ENCODE data around the gene CIT.
"Not testable (repeated sequence)": the region's sequence is repeated elsewhere in the genome, so short reads cannot be mapped to it uniquely, and the experiment has no call there.

Gene CIT

GRCh38 chr12:119666226-119666795, 210.8 kb downstream of the CIT start:
- H3K4me3 ChIP-seq (ENCODE audit: low read length): no peak overlapping the region
- no peak for DNase-seq (ENCODE audit: low read depth)
- no peak for TF ChIP-seq CTCF (conservative IDR thresholded peaks at IDR 0.05; ENCODE audit: low read length)

DNA sequence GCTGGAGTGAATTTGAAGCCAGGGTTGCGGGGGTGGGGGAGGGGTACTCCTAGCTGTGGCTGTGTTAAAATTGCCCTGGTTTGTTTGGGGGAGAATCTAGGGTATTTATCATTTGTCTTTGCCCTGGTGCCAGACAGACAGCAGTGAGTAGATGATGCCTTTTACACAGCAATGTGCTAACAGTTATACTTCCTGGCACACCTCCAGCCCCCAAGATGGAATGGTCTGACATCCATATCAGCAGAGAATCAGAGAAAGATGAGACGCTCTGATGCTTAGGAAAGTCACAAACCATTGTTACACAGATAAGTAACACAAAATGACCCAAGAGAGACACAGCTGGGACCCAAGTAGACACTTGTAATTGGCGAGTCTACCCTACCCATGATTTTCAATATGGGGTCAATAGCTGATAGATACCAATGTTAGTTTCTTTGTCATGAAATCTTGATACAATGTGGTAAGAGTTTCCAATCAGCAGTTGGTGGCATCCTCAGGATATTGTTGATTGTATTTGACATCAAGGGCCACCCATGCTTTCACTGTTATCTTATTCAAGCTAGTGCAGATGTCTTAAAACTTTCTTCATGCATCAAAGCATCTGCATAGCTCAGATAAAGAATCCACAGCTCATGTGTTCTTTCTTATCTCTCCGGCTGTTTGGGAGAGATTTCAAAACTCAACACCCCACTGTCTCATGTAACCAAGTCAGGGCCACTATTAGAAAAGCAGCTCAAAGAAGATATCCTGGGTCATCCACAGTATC, 211.8 kb downstream of the CIT start:
- no peak for TF ChIP-seq CTCF (conservative IDR thresholded peaks at IDR 0.05; ENCODE audit: low read length)
- no peak for DNase-seq (ENCODE audit: low read depth)
- no peak overlapping the region for H3K4me3 ChIP-seq (ENCODE audit: low read length)

DNA sequence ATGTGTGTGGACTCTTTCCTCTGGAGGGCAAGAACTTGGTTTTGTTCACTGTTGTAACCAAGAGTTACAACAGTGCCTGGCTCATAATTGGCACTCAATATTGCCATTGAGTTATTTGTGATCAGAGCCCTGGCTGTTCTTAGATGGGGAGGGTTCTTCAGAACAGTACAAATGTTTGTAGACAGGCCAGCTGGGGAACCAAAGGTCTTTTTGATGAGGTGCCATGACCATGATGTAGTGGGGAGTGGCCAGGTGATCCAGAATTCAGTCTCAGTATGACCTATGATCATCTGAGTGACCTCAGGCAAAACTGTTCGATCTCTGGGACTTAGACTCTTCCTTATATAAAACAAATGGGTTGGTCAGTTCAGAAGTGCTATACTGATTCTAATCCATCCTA, 212.5 kb downstream of the CIT start:
- H3K4me3 ChIP-seq (ENCODE audit: low read length): no peak overlapping the region
- DNase-seq (ENCODE audit: low read depth): no peak
- TF ChIP-seq CTCF (conservative IDR thresholded peaks at IDR 0.05; ENCODE audit: low read length): no peak

GRCh38 chr12:119661882-119662281, 215.2 kb downstream of the CIT start:
- DNase-seq (ENCODE audit: low read depth): no peak
- no peak for TF ChIP-seq CTCF (conservative IDR thresholded peaks at IDR 0.05; ENCODE audit: low read length)
- H3K4me3 ChIP-seq (ENCODE audit: low read length): no peak overlapping the region

DNA sequence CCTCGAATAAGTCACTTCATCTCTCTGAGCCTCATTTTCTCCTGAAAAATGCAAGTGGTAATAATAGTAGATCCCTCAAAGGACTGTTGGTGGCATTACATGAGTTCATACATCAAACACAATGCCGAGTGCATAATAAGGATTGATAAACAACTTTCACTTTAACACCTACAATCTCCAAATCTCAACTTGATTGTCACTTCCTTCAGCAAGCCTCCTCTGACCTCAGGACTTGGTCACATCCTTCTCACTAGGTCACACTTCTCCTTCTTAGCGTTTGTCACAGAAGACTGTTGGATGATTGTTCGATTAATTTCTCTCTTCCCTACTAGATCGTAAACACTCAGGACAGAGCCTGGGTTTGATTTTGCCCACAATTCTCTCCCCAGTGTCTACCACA, 217.0 kb downstream of the CIT start:
- DNase-seq (ENCODE audit: low read depth): no peak
- no peak for TF ChIP-seq CTCF (conservative IDR thresholded peaks at IDR 0.05; ENCODE audit: low read length)
- no peak overlapping the region for H3K4me3 ChIP-seq (ENCODE audit: low read length)

GRCh38 chr12:119659289-119659897, 217.7 kb downstream of the CIT start:
- DNase-seq (ENCODE audit: low read depth): no peak
- TF ChIP-seq CTCF (conservative IDR thresholded peaks at IDR 0.05; ENCODE audit: low read length): peak; percentile 96
- no peak overlapping the region for H3K4me3 ChIP-seq (ENCODE audit: low read length)

- DNase-seq (ENCODE audit: low read depth); H3K4me3 ChIP-seq (ENCODE audit: low read length): not testable (repeated sequence)
- 0 out of 2 replicates have a peak, but pooled peaks have one; percentile 4 for TF ChIP-seq CTCF (conservative IDR thresholded peaks at IDR 0.05; ENCODE audit: low read length)
Observed at GRCh38 chr12:119658166-119658565, 219.0 kb downstream of the CIT start.

DNA sequence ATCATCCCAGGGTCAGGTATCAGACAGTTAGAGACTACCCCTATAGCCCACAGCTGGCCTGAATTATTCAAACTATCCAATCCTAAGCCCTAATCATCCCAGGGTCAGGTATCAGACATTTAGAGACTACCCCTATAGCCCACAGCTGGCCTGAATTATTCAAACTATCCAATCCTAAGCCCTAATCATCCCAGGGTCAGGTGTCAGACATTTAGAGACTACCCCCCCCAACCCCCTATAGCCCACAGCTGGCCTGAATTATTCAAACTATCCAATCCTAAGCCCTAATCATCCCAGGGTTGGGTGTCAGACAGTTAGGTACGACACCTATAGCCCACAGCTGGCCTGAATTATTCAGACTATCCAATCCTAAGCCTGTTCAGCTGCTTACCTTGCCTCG, 220.1 kb downstream of the CIT start:
- H3K4me3 ChIP-seq (ENCODE audit: low read length); DNase-seq (ENCODE audit: low read depth): not testable (repeated sequence)

Data from AG10803 (cell line).